ENCODE results near the gene SLC24A4.

SLC24A4 gene

GRCh38 chr14:92353447-92353846 is 30.5 kb downstream of the SLC24A4 start:
- DNase-seq (ENCODE audit: low read depth) = peak; percentile 5
- TF ChIP-seq, protein P1, sequence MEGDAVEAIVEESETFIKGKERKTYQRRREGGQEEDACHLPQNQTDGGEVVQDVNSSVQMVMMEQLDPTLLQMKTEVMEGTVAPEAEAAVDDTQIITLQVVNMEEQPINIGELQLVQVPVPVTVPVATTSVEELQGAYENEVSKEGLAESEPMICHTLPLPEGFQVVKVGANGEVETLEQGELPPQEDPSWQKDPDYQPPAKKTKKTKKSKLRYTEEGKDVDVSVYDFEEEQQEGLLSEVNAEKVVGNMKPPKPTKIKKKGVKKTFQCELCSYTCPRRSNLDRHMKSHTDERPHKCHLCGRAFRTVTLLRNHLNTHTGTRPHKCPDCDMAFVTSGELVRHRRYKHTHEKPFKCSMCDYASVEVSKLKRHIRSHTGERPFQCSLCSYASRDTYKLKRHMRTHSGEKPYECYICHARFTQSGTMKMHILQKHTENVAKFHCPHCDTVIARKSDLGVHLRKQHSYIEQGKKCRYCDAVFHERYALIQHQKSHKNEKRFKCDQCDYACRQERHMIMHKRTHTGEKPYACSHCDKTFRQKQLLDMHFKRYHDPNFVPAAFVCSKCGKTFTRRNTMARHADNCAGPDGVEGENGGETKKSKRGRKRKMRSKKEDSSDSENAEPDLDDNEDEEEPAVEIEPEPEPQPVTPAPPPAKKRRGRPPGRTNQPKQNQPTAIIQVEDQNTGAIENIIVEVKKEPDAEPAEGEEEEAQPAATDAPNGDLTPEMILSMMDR (conservative IDR thresholded peaks at IDR 0.05; ENCODE audit: control insufficient read depth, insufficient read depth, low read depth, low read length) = no peak

GRCh38 chr14:92356677-92357076 is 33.7 kb downstream of the SLC24A4 start:
- no peak for DNase-seq (ENCODE audit: low read depth)
- H3K4me3 ChIP-seq (ENCODE audit: control insufficient read depth, low read depth, low read length) = no peak overlapping the region
- TF ChIP-seq, protein P1 (conservative IDR thresholded peaks at IDR 0.05; ENCODE audit: control insufficient read depth, insufficient read depth, low read depth, low read length) = no peak

More at GRCh38 chr14:92353447-92353846, 30.5 kb downstream of the SLC24A4 start:
- H3K4me3 ChIP-seq (ENCODE audit: control insufficient read depth, low read depth, low read length) = no peak overlapping the region

DNA sequence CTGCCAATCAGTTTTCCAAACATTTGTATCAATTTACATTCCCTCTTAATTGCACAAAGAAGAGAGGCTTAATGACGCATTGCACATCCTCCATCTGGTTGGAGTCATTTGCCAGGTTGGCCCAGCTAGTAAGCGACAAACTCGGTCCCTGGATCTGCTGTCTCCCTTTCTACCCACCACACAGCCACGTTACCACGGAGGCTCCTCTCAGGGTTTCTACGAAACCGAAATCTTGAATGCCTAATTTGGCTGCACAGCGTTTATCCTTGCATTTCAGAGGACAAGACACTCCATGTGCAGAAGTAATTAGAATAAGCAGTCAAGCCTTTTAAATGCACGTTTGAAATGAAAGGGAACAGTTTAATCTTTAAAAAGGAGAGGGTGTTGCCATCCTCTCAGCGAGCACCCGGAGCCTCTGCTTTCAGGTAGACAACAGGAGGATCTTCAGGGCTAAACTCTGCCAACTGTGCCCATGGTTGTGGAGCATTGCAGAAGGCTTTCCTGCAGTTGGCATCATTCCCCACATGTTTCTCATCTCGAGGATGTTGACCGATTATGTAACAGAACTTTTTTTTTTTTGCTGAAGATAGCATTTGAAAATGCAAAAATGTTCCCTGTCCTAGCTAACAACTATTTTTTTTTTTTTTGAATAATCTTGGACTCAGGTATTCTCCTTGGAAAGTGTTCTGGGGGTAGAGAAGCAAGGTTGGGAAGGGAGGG is 37.8 kb downstream of the SLC24A4 start:
- no peak overlapping the region for H3K4me3 ChIP-seq (ENCODE audit: control insufficient read depth, low read depth, low read length)
- no peak for DNase-seq (ENCODE audit: low read depth)
- TF ChIP-seq, protein P1 (conservative IDR thresholded peaks at IDR 0.05; ENCODE audit: control insufficient read depth, insufficient read depth, low read depth, low read length) = no peak

GRCh38 chr14:92362781-92363235 is 39.8 kb downstream of the SLC24A4 start:
- no peak overlapping the region for H3K4me3 ChIP-seq (ENCODE audit: control insufficient read depth, low read depth, low read length)
- peak; percentile 59 for DNase-seq (ENCODE audit: low read depth)
- TF ChIP-seq, protein P1 (conservative IDR thresholded peaks at IDR 0.05; ENCODE audit: control insufficient read depth, insufficient read depth, low read depth, low read length) = no peak

DNA sequence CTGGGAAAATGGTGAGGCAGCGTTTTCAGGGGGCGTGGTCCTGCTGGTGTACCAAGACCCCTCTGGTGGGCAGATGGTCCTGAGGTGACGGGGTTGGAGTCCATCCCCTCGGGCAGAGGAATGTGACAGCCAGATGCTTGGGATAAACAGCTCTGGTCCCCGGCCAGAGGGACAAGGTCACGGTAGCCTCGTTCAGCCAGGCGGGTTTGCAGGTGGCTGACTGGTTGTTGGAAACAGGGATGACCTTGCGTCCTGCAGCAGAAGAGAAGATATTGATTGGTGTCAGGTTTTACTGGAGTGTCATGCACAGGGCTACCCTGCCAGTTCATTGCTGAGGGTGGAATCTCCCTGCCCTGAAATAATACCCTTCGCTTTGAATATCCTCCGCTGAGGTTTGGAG is 43.3 kb downstream of the SLC24A4 start:
- H3K4me3 ChIP-seq (ENCODE audit: control insufficient read depth, low read depth, low read length) = no peak overlapping the region
- no peak for DNase-seq (ENCODE audit: low read depth)
- TF ChIP-seq, protein P1 (conservative IDR thresholded peaks at IDR 0.05; ENCODE audit: control insufficient read depth, insufficient read depth, low read depth, low read length) = no peak

- TF ChIP-seq, protein P1 (conservative IDR thresholded peaks at IDR 0.05; ENCODE audit: control insufficient read depth, insufficient read depth, low read depth, low read length) = no peak
- DNase-seq (ENCODE audit: low read depth) = no peak
- no peak overlapping the region for H3K4me3 ChIP-seq (ENCODE audit: control insufficient read depth, low read depth, low read length)
These were observed 45.0 kb downstream of the SLC24A4 start for GRCh38 chr14:92368001-92368400.

Measured in fibroblast of mammary gland (primary cell).